CD1c-positive myeloid dendritic cell (primary cell): ENCODE data around the gene ENSA.
A peak's percentile ranks its signal among the peaks of the same experiment; 100 is the strongest.
"Not testable (repeated sequence)": the region's sequence is repeated elsewhere in the genome, so short reads cannot be mapped to it uniquely, and the experiment has no call there.

Experiments used
- DNase-seq: peaks from one replicate; pipeline ENCODE4 v3.0.0-alpha.2; 2016; ENCODE audit errors: extremely low spot score

Gene ENSA, protein sequence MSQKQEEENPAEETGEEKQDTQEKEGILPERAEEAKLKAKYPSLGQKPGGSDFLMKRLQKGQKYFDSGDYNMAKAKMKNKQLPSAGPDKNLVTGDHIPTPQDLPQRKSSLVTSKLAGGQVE

DNA sequence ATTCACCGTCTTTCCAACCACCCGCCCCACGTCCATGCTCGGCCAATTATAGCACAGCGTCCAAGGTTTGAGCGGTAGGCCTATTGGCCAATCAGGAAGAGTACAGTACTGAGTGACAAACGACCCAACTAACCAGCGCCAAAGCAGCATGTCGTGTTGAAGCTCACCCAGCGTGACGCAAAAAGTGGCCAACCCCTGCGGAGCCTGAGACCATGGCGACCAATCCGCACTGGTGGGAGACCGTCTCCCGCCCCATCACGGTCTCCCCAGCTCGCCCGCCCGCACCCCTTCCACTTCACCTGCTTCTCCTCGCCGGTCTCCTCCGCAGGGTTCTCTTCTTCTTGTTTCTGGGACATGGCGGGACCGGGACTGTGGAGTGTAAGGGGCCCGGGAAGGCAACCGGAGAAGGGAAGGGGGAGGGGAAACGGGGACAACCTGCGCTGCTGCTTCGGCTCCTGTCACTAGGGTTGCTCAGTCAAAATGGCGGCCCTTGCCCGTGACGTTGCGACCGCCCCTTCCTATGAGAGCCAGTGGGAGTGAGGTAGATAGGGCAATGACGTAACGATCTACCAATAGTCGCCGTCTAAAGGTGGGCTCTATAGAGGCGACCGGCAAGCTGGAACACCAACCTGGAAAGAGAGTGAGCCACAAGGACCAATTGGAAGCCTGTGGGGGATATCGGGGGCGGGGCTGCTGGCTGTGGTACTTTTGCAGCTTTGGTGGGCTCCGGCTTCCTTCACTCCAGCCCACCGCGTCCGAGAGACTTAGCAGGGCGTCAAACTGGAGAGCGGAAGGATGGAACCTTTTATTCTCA, at the start of gene ENSA:
ENSA (minus strand) TSS at position 498 of the 814 bp plus-strand sequence; CDS start at position 356, 142 bp downstream.
- DNase-seq, result peak; percentile 99

DNA sequence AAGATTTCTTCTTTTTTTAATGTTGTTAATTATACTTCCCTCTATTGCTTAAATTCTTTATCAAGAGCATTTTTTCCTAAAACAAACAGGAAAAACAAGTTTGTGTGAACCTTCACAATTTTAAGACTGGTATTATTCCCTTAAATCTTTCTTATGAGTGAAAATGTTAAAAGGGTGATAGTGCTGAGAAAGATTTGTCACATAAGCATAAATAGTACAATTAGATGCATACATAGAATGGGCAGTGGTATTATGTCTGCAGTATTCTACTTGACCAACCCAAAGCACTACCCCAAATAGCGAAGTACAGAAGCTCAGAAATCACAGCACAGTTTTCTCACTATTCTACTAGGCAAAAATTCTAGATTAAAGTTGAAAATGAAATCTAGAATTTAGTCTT, 49.6 kb upstream of the ENSA start:
- no peak for DNase-seq

DNA sequence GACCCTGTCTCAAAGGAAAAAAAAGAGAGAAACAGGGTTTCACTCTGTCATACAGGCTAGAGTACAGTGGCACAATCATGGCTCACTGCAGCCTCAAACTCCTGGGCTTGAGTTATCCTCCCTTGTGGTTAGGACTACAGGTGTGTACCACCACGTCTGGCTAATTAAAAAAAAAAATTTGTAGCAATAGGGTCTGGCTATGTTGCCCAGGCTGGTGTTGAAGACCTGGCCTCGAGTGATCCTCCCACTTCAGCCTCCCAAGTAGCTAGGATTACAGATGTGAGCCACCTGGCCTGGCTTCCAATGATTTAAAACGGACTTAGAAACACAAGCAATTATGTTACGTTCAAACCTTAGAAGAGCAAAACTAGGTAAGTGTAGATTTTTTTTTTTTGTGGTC, 45.5 kb upstream of the ENSA start:
- DNase-seq, result no peak

DNA sequence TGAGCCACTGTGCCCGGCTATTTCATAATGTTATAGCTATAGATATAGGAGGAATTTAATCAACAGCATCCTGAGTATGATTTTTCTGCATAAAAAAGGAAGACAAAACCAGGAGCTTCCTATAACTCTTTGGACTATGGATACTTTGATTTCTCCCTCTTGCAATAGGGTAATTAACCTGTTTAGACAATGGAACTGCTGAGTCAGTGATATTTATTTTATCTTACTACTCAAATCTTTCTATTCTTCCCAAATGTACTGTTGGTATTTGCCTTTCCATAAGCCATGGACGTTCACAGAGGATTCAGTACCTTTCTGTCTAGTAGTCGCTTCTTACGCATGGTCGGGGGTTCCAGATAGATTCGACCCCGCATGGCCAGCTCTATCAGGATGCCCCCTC, 33.9 kb upstream of the ENSA start:
- no peak for DNase-seq

DNA sequence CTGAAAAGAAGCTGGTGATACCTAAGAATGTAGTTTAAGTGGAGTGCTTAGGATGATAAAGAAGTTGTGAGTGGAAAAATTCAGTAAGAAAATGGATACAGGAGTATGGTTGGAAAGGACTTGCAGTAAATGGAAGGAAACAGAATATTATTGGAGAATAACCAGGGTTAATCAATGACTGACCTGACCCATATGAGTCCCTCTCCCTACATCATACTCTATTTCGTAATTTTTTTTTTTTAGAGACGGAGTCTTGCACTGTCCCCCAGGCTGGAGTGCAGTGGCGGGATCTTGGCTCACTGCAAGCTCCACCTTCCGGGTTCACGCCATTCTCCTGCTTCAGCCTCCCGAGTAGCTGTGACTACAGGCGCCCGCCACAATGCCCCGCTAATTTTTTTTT, 33.4 kb upstream of the ENSA start:
- DNase-seq, result no peak

DNA sequence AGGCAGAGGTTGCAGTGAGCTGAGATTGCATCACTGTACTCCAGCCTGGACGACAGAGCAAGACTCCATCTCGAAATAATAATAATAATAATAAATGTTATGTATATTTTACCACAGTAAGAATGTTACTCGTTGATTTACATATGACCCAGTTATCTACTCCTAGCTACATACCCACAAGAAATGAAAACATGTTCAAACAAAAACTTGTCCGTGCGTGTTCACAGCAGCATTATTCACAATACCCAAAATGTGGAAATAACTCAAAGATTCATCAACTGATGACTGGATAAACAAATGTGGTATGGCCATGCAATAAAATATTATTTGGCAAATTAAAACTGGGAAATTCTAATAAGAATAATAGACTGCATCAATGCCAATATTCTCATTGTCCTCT, 31.7 kb upstream of the ENSA start:
- no peak for DNase-seq

DNA sequence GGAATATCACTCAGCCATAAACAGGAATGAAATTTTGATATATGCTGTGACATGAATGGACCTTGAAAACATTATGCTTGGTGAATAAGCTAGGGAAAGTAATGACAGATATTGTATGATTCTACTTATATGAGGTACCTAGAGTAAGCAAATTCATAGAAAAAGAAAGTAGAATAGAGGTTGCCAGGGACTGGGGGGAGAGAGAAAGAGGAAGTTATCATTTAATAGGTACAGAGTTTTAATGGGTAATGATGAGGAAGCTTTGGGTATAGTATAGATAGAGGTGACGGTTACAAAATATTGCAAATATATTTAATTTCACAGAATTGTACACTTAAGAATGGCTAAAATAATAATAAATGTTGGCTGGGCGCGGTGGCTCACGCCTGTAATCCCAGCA, 31.2 kb upstream of the ENSA start:
- no peak for DNase-seq

DNA sequence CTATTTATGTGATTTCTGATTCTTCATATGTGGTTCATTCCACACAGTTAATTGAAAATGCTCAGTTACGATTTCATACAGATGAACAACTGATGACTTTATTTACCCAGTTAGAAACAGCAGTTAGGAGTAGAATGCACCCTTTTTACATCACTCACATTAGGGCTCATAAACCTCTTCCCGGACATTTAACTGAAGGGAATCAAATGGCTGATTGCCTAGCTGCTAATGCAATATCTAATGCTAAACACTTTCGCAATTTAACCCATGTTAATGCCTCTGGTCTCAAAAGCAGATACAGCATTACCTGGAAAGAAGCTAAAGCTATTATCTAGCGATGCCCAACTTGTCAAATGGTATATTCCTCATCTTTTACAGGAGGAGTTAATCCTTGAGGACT, 27.7 kb upstream of the ENSA start:
- not testable (repeated sequence) for DNase-seq

DNA sequence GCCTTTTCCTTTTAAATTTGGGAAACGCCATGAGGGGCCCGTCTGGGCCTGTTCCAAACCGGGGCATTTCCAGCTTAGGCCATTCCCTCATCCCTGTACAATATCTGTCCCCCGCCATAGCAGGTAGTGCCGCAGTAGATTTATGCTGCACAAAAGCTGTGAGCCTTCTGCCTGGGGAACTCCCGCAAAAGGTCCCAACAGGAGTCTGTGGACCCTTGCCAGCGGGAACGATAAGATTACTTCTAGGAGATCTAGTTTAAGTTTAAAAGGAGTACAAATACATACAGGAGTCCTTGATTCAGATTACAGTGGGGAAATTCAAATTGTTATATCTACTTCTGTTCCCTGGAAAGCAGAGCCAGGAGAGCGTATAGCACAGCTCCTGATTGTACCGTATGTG, 25.2 kb upstream of the ENSA start:
- DNase-seq, result not testable (repeated sequence)

DNA sequence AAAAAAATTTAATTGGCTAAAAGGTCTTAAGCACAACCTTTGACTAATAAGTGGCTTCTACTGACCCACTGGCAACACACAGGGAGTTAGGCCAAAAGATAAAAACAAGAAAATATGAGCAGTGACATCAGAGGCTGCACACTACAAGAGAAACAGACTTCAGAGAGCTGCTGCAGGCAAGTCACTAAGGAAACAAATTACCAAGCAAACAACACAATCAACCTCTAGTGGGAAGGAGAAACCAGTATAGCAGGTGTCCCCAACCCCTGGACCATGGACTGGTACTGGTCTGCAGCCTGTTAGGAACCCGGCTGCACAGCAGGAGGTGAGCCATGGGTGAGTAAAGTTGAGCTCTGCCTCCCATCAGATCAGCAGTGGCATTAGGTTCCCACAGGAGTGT, 20.8 kb upstream of the ENSA start:
- no peak for DNase-seq

DNA sequence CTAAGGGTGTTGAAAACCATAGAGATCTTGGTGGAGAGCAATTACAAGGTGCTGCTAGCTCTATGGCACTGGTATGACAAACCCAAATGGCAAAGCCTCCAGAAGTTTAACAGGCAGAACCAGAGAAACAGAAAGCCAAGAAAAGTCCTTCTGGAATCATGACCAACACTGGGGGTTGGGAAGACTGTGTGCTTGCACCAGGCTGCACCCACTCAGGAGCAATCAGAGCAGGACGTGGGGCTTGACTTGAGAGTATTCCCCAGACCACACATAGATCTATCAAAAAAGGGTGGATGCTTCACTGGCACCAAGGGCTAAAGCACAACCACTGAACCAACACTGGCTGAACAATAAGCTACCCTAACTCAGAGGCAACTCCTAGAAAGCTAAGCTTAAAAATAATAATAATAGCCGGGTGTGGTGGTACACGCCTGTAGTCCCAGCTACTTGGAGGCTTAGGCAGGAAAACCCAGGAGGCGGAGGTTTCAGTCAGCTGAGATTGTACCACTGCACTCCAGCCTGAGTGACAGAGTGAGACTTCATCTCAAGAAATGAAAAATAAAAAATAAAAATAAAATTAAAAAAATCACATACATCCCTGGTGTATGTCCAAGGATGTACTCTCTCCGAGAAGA, 20.1 kb upstream of the ENSA start:
- no peak for DNase-seq

DNA sequence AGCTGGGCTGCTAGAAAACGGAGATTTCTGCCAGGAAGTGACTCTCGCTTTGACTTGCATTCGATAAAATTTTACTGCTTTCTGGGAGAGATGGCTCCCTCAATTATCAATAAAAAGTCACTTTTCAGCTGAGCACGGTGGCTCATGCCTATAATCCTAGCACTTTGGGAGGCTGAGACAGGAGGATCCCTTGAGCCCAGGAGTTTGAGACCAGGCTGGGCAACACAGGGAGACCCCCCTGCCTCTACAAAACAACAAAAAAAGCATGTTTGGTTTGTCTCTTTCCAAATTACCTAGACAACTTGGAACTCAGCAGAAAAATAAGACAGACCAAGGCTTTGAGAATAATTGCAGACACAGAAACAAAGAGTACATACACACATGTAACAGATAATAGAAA, 12.9 kb upstream of the ENSA start:
- DNase-seq, result no peak

DNA sequence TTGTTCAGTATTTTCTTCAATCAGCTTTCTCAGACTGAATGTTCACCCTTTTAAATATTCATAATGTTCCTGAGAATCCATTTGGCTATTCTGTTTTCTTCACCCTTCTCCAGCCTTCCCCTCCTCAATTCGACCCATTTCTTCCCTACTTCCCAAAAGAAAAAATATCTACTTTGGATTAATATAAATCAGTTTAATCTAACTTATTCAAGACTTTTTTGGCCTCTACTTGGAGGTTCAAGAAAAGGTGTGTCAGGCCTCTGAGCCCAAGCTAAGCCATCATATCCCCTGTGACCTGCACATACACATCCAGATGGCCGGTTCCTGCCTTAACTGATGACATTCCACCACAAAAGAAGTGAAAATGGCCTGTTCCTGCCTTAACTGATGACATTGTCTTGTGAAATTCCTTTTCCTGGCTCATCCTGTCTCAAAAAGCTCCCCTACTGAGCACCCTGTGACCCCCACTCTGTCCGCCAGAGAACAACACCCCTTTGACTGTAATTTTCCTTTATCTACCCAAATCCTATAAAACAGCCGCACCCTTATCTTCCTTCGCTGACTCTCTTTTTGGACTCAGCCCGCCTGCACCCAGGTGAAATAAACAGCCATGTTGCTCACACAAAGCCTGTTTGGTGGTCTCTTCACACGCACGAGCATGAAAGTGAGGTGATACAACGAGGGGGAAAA, 11.9 kb upstream of the ENSA start:
- DNase-seq, result not testable (repeated sequence)

DNA sequence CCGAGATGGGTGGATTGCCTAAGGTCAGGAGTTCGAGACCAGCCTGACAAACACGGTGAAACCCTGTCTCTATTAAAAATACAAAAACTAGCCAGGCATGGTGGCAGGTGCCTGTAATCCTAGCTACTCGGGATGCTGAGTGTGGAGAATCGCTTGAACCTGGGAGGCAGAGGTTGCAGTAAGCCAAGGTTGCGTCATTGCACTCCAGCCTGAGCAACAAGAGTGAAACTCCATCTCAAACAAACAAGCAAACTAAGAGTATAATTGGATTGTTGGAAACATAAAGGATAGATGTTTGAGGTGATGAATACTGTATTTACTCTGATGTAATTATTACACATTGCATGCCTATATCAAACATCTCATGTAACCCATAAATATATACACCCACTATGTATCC, 9.0 kb upstream of the ENSA start:
- not testable (repeated sequence) for DNase-seq

DNA sequence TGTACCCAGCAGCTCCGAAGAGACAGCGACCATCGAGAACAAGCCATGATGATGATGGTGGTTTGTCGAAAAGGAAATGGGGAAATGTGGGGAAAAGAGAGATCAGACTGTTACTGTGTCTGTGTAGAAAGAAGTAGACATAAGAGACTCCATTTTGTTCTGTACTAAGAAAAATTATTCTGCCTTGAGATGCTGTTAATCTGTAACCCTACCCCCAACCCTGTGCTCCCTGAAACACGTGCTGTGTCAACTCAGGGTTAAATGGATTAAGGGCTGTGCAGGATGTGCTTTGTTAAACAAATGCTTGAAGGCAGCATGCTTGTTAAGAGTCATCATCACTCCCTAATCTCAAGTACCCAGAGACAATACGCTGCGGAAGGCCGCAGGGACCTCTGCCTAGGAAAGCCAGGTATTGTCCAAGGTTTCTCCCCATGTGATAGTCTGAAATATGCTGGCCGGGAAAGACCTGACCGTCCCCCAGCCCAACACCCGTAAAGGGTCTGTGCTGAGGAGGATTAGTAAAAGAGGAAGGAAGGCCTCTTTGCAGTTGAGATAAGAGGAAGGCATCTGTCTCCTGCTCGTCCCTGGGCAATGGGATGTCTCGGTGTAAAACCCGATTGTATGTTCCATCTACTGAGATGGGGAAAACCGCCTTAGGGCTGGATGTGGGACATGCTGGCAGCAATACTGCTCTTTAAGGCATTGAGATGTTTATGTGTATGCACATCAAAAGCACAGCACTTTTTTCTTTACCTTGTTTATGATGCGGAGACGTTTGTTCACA, 5.6 kb upstream of the ENSA start:
- DNase-seq, result not testable (repeated sequence)

DNA sequence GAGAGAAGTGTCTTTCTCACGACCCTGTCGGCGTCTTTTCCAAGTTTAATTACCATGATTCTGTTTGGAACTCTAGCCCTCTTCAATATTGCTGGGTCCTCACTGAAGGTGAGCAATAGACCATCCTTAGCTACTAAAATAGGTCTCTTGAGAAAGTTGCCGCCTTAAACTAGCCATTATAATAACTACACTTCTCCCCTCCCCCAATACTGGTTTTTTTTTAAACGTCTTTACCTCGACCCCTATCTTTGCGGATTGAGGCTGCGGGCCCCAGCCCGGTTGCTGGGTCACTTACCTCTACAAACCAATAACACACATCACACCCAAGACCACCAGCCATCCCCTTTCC, 672 bp downstream of the ENSA start:
- DNase-seq, result no peak

DNA sequence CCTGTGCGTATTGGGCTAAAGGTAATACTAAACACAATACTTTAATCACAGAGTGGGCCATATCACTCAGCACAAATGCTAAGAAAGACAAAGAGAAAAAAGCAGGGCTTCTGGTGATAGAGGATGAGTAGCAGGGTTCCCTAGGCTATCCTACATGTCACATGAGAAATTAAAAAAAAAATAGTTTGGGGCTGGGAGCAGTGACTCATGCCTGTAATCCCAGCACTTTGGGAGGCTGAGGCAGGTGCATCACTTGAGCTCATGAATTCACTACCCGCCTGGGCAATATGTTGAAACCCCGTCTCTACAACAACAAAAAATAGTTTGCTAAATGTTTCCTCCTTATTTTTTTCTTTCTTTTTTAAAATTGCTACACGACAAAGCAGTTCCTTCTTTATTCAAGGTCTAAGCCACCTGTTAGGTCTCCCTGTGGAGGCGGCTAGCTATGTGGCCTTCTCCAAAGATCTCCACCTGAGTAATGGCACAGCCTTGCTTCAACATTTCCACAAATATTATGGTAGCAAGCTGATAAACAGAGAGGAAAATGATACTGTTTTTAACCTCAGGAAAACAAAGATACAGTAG, 1.5 kb downstream of the ENSA start:
- DNase-seq, result peak; percentile 34

DNA sequence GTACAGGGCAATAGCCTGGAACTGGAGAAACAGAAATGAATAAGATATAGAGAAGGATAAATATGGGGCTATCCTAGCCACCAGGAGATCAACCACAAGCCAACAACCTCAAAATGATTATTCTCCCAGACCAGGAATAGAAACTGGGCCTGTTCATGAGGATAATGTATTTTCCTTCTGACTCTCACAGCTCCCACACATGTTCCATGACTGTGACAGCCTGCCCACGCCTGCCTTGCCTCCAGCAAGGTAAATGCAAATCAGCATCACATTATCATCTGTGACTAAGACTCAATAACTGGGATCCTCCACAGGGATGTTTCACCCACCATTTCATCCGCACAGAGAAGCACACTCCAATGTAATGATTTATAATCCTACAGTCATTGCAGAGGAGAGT, 3.3 kb downstream of the ENSA start:
- DNase-seq, result no peak

DNA sequence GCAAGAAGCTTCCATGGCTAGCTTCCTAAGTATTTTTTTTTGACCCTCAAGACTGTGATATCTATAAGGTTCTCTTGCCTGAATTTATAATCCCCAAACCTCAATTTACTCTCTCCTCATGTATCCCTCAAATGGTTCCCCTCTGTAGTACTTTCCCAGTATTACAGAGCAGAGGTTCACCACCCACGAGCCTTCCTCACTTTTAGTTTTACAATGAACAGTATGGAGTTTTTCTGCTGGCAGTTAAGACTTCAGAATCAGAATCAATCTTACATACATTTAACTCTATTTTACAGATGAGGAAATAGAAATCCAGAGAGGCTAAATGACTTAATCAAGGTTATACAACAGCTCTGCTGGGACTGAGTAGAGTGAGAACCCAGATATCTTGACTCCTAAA, 4.9 kb downstream of the ENSA start:
- DNase-seq, result not testable (repeated sequence)

DNA sequence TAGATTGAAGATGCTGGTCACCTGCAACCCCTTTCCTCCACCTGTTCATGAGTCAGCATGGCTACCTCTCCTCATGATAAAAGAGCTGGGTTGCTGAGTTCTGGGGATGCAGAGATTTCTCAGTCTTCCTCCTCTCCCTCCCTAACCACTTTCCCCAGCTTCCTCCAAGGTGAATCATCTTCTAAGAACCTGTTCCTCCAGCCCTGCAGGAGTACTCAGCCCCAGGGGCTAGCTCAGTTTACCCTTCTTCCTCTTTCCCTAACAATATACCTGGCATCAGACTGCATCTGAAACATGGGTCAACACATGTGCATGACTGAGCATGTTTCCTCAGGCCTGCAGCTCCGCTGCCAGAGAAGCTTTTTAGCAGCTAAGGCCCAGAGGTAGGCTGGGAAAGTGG, 5.3 kb downstream of the ENSA start:
- not testable (repeated sequence) for DNase-seq

DNA sequence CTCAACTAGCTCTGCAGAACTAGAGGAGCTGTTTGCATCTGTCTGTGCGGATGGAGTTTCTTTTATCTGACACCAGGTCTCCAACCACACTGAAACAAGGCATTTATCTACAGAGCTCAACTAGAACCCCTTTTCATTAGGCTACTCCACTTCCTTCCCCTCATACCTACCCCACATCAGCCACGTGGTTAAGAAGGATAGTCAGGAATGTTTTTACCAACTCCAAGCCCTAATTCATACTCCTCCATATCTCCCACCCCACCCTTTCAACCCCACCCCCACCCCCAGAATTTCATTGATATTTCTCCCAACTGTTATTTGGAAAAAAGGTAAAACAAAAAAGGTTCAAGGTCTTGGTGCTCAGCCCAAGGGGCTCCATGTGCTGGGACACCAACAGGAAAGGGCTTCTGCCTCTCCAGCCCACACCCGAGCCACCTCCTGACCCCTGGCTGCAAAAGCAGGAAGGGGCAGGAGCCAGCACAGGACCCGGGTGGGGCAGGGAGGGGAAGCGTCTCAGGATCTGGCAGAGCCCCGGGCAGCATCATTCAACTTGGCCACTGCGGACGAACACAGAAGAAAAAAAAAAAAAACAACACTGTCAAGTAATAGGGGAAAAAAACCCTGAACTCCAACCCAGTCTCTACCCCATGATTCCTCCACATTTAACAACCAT, 7.0 kb downstream of the ENSA start:
- no peak for DNase-seq
